Natural killer cell treated with Interleukin-12 subunit alpha and Interleukin-12 subunit beta and Interleukin-15 and Interleukin-18, amount 100 ng/mL, for 72 hours (primary cell): ENCODE data around the gene USH1C. TPM values are rescaled to one million over a fixed set of nuclear protein-coding genes. Genes with fewer than 3 reads are reported as not detected.

ENCODE experiments used
- ATAC-seq, 2 donors: fragments of 150-1000 bp; cut with Tn5 transposase in 1 of 2; sonication (Bioruptor Pico), chemical (Tn5 transposase) in 1 of 2; 2 replicates each; pipeline ENCODE4 v1.10.0; 2021
- DNase-seq: peaks from one replicate; pipeline ENCODE4 v3.0.0; 2022; ENCODE audit warnings: low spot score
- H3K27ac Mint-ChIP-seq, 2 donors: 1 replicate in 1 of 2; 2 replicates in 1 of 2; pipeline ENCODE4 v1.8.0; 2022; ENCODE audit warnings: mixed read lengths in 2 of 2, mild to moderate bottlenecking in 1 of 2, moderate library complexity in 1 of 2
- H3K27me3 Mint-ChIP-seq, 2 donors: 1 replicate in 1 of 2; 2 replicates in 1 of 2; pipeline ENCODE4 v1.8.0; 2022; ENCODE audit warnings: mixed read lengths in 2 of 2
- H3K36me3 Mint-ChIP-seq: one replicate; pipeline ENCODE4 v1.8.0; 2022; ENCODE audit warnings: mixed read lengths
- H3K4me1 Mint-ChIP-seq, 2 donors: 1 replicate in 1 of 2; 2 replicates in 1 of 2; pipeline ENCODE4 v1.8.0; 2022; ENCODE audit warnings: low read depth in 2 of 2, mixed read lengths in 2 of 2, mild to moderate bottlenecking in 1 of 2
- H3K4me3 Mint-ChIP-seq: one replicate; pipeline ENCODE4 v1.8.0; 2022; ENCODE audit warnings: mixed read lengths
- H3K9me3 Mint-ChIP-seq: 2 replicates; pipeline ENCODE4 v1.8.0; 2022; ENCODE audit warnings: mixed read lengths
- total RNA-seq, 2 donors: library from RNA; stranded (reverse); gene quantifications; one replicate each; pipeline ENCODE4 v1.2.3, GENCODE V29; 2022

USH1C gene
- total RNA-seq, 2 donors from 2014 or later = not detected

DNA sequence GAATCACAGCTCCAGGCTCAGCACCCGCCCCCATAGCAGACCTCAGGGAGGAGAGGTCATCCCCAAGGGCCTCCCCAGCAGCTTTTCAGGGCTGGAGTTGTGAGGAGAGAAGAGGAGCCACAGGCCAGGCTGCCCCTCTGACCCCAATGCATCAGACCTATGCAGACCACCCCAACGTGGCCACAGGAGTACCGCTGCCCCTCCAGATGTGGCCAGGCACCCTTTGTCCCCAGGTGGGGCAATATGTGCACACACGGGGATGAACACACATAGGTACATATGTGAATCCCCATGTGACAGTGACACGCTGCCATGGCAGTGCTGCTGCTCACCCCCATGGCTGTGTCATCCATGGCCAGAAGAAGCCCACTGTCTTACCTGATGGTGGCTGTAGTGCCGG is 10.9 kb downstream of the USH1C start:
- Mint-ChIP-seq H3K9me3 (no peaks in the 10 kb centered on the region), H3K27ac (no peak overlapping the region), H3K36me3 (no peaks in the 10 kb centered on the region), H3K4me3 (no peak overlapping the region), H3K27me3 (peaks cover 15 to 17% of the 10 kb centered on the region in 2 donors), H3K4me1 (no peaks in the 10 kb centered on the region)
- ATAC-seq (no peak), DNase-seq (no peak)

DNA sequence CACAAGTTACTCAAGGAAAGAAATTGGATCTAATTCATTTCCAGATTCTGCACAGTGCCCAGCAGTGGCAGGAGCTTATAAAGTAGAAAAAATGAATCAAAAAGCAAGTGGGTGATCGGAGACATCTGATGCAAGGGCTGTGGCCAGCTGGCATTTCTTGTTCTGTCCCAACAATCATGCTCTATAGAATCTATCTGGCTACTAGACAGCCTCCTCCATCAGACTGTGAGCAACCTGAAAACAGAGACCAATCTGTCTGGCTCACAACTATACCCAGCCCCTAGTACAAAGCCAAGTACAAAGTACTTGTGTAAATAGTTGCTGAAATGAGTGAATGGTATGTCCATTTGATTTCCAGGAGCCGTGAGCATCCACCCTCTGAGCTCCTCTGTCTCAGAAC is 11.4 kb downstream of the USH1C start:
- Mint-ChIP-seq H3K4me1 (no peaks in the 10 kb centered on the region), H3K36me3 (no peaks in the 10 kb centered on the region), H3K27me3 (peaks cover 15 to 16% of the 10 kb centered on the region in 2 donors), H3K9me3 (no peaks in the 10 kb centered on the region), H3K27ac (no peak overlapping the region), H3K4me3 (no peak overlapping the region)
- DNase-seq = no peak
- ATAC-seq = no peak

DNA sequence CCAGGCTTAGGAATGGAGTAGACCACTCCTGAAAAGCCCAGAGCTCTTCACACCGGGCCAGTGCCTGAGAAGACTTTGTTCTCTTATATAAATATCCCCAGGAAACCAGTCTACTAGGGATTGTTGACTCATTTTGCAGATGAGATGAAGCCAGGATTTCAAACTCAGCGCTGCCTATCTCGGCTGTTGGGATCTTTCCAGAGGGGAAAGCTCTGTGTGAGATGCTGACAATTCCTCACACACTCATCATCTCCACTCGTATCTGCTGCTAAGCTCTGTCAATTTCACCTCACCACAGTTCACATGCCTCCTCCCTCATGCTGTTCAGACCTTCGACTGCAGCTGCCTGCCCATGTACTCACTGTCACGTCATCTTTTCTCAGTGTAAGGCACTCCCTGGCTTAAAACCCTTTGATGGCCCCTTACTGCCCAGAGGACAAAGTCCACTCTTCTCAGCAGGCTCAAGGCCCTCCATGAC is 12.5 kb downstream of the USH1C start:
- Mint-ChIP-seq H3K4me3 (no peak overlapping the region), H3K27ac (no peak overlapping the region), H3K4me1 (no peaks in the 10 kb centered on the region), H3K36me3 (no peaks in the 10 kb centered on the region), H3K9me3 (no peaks in the 10 kb centered on the region), H3K27me3 (peaks cover 6 to 9% of the 10 kb centered on the region in 2 donors)
- no peak for DNase-seq
- no peak for ATAC-seq

DNA sequence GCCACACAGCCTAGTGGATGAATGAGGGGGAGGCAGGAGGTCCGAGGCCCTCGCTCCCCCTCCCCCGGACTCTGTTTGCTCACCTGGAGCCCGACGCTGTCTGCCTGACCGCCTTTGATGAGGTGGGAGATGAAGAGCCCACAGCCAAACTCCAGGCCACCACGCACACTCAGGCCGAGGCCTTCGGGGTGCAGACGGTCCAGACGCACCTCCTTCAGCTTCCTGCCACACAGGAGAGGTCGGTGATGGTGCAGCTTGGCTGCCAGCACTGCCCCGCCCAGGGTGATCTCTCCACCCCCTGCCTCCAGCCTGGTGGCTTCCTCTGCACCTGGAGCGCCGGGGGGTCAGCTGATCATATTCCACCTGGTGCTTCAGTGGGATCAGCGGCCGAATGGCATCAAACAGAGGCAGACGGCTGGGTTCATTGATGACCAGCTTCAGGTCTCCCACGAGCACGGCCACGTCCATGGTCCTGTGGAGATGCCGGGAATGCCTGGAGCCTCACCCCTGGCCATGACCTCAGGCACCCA is 13.1 kb downstream of the USH1C start:
- no peaks in the 10 kb centered on the region for H3K36me3 Mint-ChIP-seq
- H3K9me3 Mint-ChIP-seq = no peaks in the 10 kb centered on the region
- H3K27me3 Mint-ChIP-seq = peaks cover 8 to 9% of the 10 kb centered on the region in 2 donors

DNA sequence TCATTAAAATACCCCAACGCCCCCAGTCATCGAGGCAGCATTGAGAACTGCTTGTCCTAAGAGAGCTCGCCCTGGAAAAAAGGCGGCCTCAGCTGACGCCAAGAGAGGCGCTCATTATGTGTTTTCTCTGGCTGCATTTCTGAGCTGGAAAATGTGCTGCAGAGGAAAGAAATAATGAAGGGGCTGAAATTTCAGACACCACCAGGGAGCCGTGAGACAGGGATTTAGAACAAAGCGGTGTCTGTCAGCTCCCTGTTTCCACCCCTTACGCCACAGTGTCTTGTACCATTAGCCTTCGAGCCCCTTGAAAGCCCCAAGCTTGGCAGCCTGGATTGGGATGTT is 14.4 kb downstream of the USH1C start:
- Mint-ChIP-seq H3K4me1 (no peaks in the 10 kb centered on the region), H3K9me3 (no peaks in the 10 kb centered on the region), H3K4me3 (no peak overlapping the region), H3K27ac (no peak overlapping the region), H3K36me3 (no peaks in the 10 kb centered on the region), H3K27me3 (peaks cover 6 to 11% of the 10 kb centered on the region in 2 donors)
- no peak for DNase-seq
- no peak for ATAC-seq

More for the DNA sequence above, 13.1 kb downstream of the USH1C start:
- DNase-seq (no peak), ATAC-seq (no peak)
- H3K4me3 Mint-ChIP-seq = no peak overlapping the region
- H3K4me1 Mint-ChIP-seq = no peaks in the 10 kb centered on the region
- no peak overlapping the region for H3K27ac Mint-ChIP-seq

DNA sequence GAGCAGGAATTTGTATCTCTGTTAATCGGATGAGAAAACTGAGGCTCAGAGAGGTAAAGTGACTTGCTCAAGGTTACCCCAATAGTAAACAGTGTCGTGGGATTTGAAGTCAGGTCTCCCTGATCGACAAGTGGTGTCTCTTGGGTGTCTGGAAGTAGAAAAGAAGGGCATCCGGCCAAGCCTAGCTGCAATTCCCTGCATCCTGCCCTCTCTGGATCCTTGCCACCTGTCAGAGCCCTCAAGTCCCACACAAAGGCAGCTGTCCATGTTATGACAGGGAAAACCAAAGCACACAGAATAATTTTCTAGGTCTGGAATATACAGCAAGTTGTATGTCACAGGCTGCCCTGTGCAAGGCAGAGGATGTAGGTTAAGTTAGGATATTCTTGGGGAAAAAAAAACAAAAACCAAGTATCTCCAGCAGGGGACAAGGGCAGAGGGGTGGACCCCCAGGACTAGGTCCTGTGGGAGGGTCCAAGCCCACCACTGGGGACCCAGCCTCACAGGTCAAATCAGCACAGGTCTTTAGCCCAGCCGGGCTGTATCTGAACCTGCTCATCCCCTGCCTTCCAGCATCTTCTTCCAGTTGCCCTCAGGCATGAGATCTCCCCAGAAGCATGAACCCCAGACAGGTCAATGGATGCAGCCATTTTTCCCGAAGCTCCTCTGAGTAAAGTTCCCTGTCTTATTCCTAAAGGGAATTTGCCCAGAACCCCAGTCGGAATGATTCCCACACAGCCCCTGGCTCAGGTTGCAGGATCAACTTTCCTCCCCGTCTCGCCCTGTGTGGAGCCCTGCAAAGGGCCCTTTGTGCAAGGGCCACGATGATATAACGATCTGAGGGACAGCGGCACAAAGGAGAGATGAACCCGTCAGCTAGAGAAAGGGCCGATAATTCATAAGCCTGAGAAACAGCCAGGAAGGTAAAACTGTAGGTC is 15.0 kb downstream of the USH1C start:
- DNase-seq (no peak), ATAC-seq (no peak)
- H3K9me3 Mint-ChIP-seq = no peaks in the 10 kb centered on the region
- H3K27ac Mint-ChIP-seq = no peak overlapping the region
- H3K4me1 Mint-ChIP-seq = no peaks in the 10 kb centered on the region
- no peak overlapping the region for H3K4me3 Mint-ChIP-seq
- H3K36me3 Mint-ChIP-seq = no peaks in the 10 kb centered on the region
- peaks cover 6 to 11% of the 10 kb centered on the region in 2 donors for H3K27me3 Mint-ChIP-seq

DNA sequence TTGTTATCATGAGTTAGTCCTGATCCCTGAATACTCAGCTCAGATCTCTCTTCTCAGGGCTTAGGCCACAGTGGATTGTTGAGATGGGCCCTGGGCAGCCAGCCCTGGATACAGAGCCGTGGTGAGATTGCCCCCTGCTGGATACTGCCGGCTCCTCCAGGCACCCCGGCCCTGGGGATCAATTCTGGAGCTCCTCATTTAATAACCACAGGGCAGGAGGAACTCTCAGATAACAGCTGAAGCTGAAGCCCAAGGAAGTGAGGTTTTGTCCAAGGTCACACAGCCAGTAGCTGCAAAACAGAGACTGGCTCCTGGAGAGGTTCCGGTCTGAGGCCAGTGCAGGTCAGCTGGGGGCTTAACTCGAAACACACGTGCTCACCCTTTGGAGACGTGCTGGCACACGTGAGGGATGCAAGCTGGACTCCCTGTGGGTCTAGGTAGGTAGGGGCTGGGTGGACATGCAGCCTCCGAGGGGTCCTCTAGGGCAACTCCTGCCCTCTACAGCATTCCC is 16.0 kb downstream of the USH1C start:
- H3K4me3 Mint-ChIP-seq = no peak overlapping the region
- ATAC-seq (peak in 1 of 2 donors; percentile 45), DNase-seq (no peak)
- H3K27me3 Mint-ChIP-seq = peaks cover 6 to 11% of the 10 kb centered on the region in 2 donors
- H3K4me1 Mint-ChIP-seq = no peaks in the 10 kb centered on the region
- no peak overlapping the region for H3K27ac Mint-ChIP-seq
- H3K9me3 Mint-ChIP-seq = no peaks in the 10 kb centered on the region
- H3K36me3 Mint-ChIP-seq = no peaks in the 10 kb centered on the region

DNA sequence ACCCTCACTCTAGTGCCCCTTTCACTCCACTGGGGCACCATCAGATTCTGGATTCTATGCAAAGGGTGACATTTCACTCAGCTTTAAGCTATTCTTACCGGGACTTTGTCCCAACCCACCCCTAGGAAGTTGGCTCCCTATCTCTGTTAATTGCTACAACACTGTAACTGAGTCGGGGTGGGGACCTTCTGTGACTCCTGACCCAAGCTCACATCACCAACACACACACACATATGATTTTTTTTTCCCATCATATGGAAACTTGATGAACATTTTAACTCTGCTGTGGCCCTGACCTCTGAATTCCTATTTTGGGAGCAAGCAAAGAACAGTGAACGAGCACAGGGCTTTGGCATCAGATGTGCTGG is 16.6 kb downstream of the USH1C start:
- ATAC-seq (no peak), DNase-seq (no peak)
- H3K9me3 Mint-ChIP-seq = no peaks in the 10 kb centered on the region
- peaks cover 6 to 11% of the 10 kb centered on the region in 2 donors for H3K27me3 Mint-ChIP-seq
- H3K4me1 Mint-ChIP-seq = no peaks in the 10 kb centered on the region
- no peaks in the 10 kb centered on the region for H3K36me3 Mint-ChIP-seq
- H3K4me3 Mint-ChIP-seq = no peak overlapping the region
- H3K27ac Mint-ChIP-seq = no peak overlapping the region

DNA sequence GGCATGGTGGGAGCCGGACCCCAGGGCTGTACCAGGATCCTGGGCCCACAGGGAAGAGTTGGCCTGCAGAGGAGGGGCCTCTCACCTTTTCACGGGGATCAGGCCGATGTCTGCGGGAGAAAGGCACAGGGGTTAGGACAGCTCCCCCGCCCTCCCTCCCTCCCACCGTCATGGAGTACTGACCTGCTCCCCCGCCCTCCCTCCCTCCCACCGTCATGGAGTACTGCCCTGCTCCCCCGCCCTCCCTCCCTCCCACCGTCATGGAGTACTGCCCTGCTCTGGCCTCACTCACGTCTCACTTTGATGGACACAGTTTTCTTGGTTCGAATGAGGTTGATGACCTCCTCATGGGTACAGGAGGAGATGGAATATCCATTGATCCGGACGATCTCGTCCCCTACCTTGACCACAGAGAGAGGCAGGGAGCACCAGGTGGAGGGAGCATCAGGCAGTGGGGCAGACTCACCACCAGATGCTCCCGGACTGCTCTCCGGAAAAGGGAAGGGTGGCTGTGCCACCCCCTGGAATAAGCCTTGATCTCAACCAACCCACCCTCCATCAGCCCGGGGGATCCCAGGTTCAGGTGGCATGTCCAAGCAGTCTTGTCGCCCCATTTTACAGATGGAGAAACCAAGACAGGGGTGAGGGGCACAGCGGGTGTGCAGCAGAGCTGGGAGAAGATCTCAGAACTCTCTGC is 17.1 kb downstream of the USH1C start:
- no peak overlapping the region for H3K27ac Mint-ChIP-seq
- H3K4me3 Mint-ChIP-seq = no peak overlapping the region
- H3K27me3 Mint-ChIP-seq = peaks cover 6 to 11% of the 10 kb centered on the region in 2 donors
- H3K36me3 Mint-ChIP-seq = no peaks in the 10 kb centered on the region
- H3K9me3 Mint-ChIP-seq = no peaks in the 10 kb centered on the region
- H3K4me1 Mint-ChIP-seq = no peaks in the 10 kb centered on the region
- DNase-seq (no peak), ATAC-seq (no peak)

DNA sequence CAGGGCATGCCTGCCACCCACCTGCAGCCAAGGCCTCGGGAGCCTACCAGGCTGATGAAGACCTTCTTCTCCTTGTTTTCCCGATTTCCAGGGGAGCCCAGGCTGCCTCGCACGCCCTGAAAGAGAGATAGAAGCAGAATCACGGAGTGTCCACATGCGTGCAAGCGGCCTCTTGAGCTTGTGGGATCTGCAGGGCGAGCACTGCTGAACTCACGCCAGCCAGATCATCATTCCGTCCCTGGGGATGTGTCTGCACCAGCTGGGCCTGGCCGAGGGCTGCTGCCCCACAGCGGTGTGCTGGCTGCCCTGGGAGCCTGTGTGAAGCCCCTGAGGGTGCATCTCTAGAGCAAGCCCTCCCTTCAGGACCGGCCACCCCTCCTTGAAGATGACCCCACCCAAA is 17.9 kb downstream of the USH1C start:
- H3K4me1 Mint-ChIP-seq = no peaks in the 10 kb centered on the region
- peaks cover 2 to 6% of the 10 kb centered on the region in 2 donors for H3K27me3 Mint-ChIP-seq
- DNase-seq (no peak), ATAC-seq (no peak)
- H3K4me3 Mint-ChIP-seq = no peak overlapping the region
- no peak overlapping the region for H3K27ac Mint-ChIP-seq
- H3K9me3 Mint-ChIP-seq = no peaks in the 10 kb centered on the region
- no peaks in the 10 kb centered on the region for H3K36me3 Mint-ChIP-seq

DNA sequence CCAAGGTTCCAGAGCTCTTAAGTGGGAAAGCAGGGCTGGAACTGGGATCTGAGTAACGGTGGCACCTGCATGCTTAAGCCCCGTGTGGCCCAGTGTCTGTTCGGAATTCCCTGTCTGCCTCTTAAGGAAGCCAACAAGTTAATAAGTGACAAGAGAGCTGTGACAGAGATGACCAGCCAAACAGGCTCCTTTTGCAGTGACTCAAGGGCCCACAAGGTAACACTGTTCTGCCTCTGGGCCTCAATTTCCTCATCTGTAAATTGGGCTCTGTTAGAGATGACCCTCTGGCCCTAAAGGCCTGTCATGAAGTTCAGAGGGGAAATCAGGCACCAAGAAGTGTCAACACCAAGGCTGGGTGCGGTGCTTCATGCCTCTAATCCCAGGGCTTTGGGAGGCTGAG is 18.6 kb downstream of the USH1C start:
- Mint-ChIP-seq H3K36me3 (no peaks in the 10 kb centered on the region), H3K4me1 (no peaks in the 10 kb centered on the region), H3K9me3 (no peaks in the 10 kb centered on the region), H3K4me3 (no peak overlapping the region), H3K27me3 (peaks cover 4 to 6% of the 10 kb centered on the region in 2 donors), H3K27ac (no peak overlapping the region)
- ATAC-seq (no peak), DNase-seq (no peak)

DNA sequence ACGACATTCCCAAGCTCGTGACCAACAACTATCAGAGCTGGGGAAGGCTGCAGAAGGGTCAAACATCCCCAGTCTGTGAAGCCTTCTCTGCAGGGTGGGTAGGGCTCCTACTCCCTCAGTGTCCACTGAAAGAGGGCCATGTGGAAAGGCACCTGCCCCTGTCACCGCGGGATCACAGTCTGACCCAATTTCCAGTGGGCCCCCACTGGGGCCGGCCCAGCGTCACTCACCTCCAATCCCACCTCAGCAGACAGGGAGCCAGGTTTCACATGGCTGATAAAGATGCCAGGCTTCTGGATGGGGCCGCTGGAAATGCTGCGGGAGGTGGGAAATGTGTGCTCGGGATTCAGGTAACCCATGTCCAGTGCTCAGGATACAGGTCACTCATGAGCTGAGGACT is 20.0 kb downstream of the USH1C start:
- Mint-ChIP-seq H3K27me3 (peaks cover 2 to 6% of the 10 kb centered on the region in 2 donors), H3K9me3 (no peaks in the 10 kb centered on the region), H3K4me3 (no peak overlapping the region), H3K27ac (no peak overlapping the region), H3K36me3 (no peaks in the 10 kb centered on the region), H3K4me1 (no peaks in the 10 kb centered on the region)
- no peak for DNase-seq
- ATAC-seq = no peak

DNA sequence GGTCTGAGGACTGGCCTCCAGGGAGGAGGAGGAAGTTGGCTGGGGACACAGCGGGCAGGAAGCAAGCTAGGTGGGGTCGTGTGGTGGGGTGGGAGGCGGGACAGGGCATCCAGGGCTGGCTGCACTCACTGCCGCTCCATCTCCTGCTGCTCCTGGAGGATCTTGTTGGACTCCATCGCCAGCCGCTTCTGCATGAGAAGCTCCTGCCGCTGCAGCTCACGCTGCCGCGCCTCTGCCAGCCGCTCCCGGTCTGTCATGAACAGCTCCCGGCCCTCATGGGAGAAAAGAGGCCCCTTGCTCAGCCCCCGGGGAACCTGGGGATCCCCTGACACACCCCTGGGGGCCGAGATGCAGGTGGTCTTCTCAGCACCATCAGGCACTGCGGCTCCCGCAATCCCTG is 21.6 kb downstream of the USH1C start:
- H3K9me3 Mint-ChIP-seq = no peaks in the 10 kb centered on the region
- H3K4me3 Mint-ChIP-seq = no peak overlapping the region
- no peak overlapping the region for H3K27ac Mint-ChIP-seq
- no peaks in the 10 kb centered on the region for H3K36me3 Mint-ChIP-seq
- DNase-seq (no peak), ATAC-seq (no peak)
- no peaks in the 10 kb centered on the region for H3K4me1 Mint-ChIP-seq
- peaks cover 2 to 6% of the 10 kb centered on the region in 2 donors for H3K27me3 Mint-ChIP-seq
